WI38 (cell line): ENCODE measurements around the gene ANKS1B.

ENCODE experiments used
- H3K4me3 ChIP-seq: 2 replicates; pipeline ENCODE4 v1.5.1; 2011; ENCODE audit warnings: low read depth, mild to moderate bottlenecking, control low read depth, low read length
- CTCF ChIP-seq: IDR thresholded peaks from 2 replicates; pipeline ENCODE4 v1.5.1; 2012; ENCODE audit warnings: low read depth, mild to moderate bottlenecking, control low read depth, low read length

Gene ANKS1B

GRCh38 chr12:99567072-99567471 lies 417.7 kb downstream of the ANKS1B start:
- no peak overlapping the region for H3K4me3 ChIP-seq
- TF ChIP-seq CTCF, result no peak

- no peak for TF ChIP-seq CTCF
- no peak overlapping the region for H3K4me3 ChIP-seq
Observed at GRCh38 chr12:99558109-99558508, 426.6 kb downstream of the ANKS1B start.

- TF ChIP-seq CTCF, result no peak
- H3K4me3 ChIP-seq, result no peak overlapping the region
Observed at GRCh38 chr12:99553461-99553860, 431.3 kb downstream of the ANKS1B start.

GRCh38 chr12:99552022-99552421 lies 432.7 kb downstream of the ANKS1B start:
- H3K4me3 ChIP-seq, result no peak overlapping the region
- TF ChIP-seq CTCF, result no peak

- no peak for TF ChIP-seq CTCF
- no peak overlapping the region for H3K4me3 ChIP-seq
Observed at GRCh38 chr12:99549651-99550050, 435.1 kb downstream of the ANKS1B start.

- H3K4me3 ChIP-seq, result no peak overlapping the region
- TF ChIP-seq CTCF, result no peak
Observed at GRCh38 chr12:99549196-99549595, 435.5 kb downstream of the ANKS1B start.

GRCh38 chr12:99544457-99544856 lies 440.3 kb downstream of the ANKS1B start:
- H3K4me3 ChIP-seq, result no peak overlapping the region
- TF ChIP-seq CTCF, result no peak
